HG02981 (cell line): ENCODE data around the gene GPS1.

Experiments
- ATAC-seq: cut with Tn5 transposase; IDR thresholded peaks from one replicate; pipeline ENCODE4 v1.9.1; 2021; ENCODE audit warnings: mild to moderate bottlenecking, moderate library complexity; ENCODE audit not compliant: unreplicated experiment

The GPS1 gene

GRCh38 chr17:82051776-82052637, at the start of gene GPS1, which contains the start of gene RFNG:
GPS1 (plus strand) TSS chr17:82051898; CDS start chr17:82051932, 34 bp downstream.
RFNG (minus strand) TSS chr17:82051811; CDS start chr17:82051766, 45 bp downstream.
- peak; percentile 52 for ATAC-seq

DNA sequence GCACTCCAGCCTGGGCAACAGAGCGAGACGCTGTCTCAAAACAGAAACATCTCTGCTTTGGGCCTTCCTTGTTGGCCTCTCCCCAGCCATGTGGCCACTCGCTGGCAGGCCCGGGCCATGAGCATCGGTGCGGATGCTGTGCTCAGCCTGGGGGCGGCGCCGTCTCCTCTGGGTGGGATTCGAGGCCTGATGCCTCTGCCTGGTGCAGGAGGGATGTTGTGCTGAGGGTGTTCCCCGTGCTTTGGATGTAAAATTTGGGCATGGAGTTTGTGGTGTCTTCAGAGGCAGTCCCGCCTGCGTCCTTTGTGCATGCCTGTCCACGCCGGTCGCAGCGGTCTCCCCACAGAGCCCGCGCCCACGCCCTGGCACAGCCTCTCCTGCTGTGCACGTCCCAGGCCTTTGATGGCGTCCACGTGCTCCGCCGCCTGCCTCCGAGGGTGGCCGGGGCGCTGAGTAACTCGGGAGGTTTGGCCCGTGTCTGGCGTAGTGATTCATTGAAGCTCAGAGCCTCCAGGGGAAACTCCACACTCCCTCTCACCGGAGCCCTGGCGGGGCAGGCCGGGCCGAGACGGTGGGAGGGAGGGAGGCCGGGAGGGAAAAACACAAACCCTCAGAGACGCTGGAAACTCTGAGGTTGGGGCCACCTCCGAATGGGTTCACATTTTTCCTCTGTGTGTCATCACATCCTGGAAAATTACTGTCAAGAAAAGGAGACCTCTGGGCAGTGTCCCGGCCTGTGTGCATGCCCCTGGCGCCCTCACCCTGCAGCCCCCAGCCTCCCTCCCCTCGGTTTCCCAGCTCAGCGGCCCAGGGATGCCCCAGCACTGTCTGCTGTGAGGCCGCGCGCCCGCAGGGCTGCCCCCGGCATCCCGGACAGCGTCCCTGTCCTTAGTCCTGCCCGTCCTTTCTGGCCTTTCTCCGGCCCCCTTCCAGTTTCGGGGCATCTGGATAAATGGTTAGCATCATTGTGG, 48.0 kb upstream of the GPS1 start:
- no peak for ATAC-seq

DNA sequence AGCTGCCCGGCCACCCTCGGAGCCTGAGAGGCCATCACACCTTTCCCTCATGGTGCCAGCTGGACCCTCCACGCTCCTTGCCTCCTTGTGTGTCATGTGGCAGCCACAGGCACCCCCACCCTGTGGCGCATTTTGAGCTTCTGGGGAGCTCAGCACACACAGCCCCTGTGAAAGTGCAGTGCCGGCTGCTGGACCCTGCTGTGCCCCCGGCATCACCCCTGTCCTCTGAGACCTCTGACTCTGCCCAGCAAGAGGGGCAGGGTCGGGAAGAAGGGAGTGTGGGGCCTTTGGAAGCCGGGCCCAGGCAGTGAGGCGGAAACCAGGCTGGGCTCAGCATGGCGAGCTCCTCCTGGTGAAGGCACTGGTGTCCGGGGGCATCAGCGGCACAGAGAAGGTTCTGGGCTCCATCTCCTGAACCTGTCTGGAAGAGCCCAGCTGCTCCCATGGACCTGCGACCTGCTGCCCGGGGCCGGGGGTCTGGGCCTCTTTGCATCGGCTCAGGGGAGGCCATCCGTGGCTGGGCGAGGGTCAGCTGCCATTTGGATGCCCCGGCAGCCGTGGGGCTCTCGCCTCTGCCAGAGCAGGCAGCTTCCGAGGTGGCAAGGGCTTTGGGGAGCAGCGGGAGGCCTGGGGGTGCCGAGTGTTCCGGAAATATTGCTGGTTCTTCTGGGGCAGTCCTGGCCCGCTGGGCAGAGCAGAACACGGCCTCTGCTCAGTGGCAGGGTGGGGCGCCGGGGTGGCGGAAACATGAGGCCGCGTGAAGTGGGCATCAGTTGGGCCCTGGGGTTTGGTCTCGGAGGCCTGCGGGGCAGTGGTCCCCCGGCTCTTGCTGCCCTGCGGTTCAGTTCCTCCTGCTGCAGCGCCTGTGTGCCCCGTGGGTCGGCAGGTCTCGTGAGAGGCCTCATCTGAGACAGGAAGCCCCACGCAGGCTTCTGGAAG, 46.9 kb upstream of the GPS1 start:
- no peak for ATAC-seq

DNA sequence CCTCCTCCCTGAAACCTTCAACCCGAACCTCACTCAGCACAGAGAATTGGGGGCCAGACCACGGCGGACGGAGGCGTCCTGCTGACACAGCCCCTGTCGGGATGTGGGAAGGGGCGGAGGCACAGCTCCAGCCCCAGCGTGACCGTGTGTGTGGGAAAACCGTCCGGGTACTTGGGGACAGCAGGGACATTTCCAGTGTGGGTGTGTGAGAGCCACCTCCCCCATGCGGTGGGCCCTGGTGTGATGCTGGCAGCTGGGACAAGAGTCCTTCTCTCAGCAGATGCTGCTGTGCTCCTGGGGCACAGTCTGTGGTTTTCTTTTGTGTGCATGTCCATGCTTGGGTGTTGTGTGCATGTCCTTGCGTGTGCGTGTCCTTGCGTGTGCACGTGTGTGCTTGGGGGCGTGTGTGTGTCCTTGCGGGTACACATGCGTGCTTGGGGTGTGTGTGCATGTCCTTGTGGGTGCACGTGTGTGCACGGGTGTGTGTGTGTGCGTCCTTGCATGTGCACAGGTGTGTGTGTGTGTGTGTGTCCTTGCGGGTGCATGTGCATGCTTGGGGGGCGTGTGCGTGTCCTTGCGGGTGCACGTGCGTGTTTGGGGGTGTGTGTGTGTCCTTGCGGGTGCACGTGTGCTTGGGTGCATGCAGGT, 45.9 kb upstream of the GPS1 start:
- ATAC-seq, result no peak

DNA sequence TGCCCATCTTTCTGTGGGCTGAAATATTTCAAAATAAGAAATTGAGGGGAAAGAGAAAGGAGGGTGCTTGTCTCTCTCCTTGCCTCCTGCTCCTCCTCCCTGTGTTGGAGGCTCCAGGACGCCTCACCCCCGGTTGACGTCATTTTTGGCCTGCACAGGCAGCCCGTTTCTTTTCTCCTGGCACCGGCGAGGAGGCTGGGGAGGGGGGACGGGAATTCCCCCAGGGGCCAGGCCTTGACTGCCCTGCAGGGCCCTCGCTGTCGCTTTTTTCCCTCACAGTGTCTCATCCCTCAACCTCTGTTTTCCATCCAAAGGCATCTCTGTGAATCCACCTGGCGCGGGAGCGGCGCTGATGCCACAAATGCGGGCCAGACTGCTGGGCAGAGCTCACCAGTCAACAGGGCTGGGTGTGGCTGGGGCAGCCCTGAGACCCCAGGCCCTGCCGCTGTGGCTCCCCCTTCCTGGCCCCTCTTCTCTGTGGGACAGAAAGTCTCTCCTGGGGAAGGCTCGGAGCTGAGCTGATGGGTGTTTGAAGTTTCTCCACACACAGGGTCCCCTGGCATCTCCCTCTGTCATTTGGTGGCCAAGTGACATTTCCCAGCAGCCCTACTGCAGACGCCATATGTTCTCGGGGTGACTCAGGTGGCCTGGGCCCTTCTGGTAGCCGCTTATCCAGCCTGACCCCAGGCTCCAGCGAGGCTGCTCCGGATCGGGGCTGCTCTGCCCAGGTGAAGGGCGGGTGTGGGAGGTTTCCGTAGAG, 45.0 kb upstream of the GPS1 start:
- no peak for ATAC-seq

DNA sequence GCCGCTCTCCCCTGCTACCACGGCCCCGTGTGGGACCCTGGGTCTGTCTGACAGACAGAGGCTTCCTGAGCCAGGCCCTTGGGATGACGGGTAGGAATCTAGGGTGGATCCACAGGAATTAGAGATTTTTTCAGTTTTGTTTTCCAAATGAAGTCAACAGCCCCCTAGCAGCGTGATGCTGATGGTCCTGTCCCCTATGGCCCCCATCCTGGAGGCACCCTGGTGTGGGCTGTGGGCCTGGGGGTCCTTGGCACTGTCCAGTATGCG, 44.5 kb upstream of the GPS1 start:
- ATAC-seq, result no peak

GRCh38 chr17:82007495-82008257, 44.0 kb upstream of the GPS1 start:
- ATAC-seq, result no peak

- no peak for ATAC-seq
Measured at GRCh38 chr17:82008258-82008940, 43.3 kb upstream of the GPS1 start.

DNA sequence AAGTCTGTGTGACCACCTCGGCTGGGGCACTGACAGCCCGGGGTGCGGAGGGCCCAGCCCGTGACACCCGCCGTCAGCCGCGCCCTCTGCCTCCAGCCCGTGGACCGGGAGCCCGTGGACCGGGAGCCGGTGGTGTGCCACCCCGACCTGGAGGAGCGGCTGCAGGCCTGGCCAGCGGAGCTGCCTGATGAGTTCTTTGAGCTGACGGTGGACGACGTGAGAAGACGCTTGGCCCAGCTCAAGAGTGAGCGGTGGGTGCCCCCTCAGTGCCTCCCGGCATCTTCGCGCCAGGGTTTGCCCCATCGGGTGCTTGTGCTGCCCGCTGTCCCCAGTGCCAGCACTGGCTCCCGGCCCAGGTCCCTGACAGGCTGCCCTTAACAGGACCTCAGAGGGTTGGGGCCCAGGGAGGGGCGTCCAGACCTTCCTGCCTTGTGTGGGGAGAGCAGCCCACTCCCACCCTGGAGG, 42.7 kb upstream of the GPS1 start:
- ATAC-seq, result no peak

DNA sequence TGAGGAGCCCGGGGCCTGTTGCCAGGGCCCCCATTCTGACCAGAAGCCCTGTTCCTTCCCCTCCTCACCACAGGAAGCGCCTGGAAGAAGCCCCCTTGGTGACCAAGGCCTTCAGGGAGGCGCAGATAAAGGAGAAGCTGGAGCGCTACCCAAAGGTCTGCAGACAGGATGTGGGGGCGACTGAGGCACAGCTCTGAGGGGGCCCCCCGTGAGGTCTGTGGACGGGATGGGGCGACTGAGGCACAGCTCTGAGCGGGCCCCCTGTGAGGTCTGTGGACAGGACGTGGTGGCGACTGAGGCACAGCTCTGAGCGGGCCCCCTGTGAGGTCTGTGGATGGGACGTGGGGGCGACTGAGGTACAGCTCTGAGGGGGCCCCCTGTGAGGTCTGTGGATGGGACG, 42.3 kb upstream of the GPS1 start:
- no peak for ATAC-seq

- no peak for ATAC-seq
Measured at GRCh38 chr17:82010575-82011525, 40.8 kb upstream of the GPS1 start.

- no peak for ATAC-seq
Measured at GRCh38 chr17:82011617-82012187, 40.0 kb upstream of the GPS1 start.

DNA sequence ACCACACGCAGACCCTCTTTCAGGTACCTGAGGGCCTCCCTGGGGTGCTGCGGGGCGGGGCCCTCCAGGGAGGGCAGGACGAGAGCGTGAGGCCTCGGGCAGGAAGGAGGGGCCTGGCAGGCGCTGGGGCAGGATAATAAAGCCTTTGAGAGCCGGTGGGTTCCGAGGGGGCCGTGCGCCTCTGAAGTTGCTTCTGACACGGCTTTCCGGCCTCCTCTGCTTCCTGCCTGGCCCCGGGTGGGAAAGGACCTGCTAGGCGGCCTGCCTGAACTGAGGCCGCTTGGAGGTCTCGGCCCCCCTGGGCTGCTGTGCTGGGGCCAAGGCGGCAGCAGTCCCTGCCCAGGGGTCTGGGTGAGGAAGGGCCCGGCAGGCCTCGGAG, 39.4 kb upstream of the GPS1 start:
- no peak for ATAC-seq

DNA sequence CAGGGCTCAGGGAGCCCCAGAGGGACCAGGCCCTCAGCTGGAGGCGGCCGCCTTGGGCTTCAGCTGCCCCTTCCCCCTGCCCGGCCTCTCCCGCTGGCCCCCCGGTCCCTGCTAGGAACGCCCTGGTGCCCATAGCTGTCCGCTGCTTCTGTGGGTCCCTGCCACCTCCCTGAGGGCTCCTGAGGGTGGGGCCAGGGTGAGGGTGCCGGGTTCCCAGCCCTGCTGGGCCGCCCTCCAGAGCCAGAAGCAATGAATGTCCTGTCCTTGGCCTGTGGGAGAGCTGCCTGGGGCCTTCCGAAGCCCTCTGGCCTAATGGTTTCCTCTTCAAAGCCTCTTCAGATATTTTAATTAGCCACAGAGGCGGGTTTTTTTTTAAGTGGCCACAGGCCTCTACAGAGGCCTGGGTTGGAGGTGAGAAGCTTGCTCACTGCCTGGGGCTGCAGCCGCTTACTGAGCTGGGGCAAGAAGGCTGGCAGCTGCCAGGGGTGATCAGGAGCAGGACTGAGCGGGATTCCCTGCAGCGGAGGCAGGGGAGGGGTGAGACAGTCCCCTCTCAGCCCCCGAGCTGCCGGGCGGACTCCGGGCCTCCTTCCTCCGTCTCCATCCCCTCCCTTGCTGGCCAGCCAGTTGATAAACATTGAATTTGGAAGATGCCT, 38.9 kb upstream of the GPS1 start:
- no peak for ATAC-seq

DNA sequence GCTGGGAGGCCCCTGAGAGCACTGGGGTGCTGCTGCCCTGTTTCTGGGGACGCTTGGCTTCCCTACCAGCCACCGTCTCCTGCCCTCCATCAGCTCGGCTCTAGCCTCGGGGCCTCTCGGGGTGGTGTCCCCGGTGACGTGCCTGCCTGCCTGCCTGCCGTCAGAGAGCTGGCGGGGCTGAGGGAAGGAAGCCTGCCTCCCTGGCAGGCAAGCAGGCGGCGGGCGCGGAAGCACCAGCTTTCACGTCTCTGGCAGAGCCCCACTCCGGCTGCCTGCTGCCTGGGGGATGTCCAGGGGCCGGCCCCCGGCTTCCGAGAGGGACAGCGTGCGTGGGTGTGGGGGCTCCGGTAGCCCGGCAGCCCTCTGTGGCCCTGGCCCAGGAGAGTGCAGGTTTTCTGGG, 38.4 kb upstream of the GPS1 start:
- no peak for ATAC-seq

DNA sequence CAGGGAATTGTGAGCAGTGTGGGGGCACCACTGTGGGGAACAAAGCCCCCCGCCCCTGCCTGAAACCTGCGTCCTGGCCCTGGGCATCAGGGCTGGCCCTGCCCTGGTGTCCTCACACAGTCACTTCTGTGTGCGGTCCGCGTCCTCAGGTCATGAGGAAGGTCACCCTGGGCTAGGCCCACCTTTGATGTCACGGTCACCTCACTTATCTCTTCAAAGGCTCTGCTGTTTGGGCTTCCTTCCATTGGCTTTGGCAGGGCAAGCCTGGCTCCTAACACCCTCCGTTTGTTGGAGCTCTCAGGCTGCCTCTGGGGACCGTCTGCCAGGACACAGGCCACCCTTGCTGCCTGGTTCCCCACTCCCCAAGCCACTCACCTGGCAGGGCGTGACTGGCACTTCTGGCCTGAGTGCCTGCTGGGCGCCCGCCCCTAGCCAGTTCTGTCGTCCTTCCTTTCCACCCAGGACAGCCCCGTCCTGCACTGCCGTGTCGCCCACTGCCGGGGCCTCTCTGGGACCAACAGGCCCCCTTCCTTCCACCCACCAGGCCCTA, 37.9 kb upstream of the GPS1 start:
- no peak for ATAC-seq
